ENCODE measurements around the gene SMIM44. TPM values are rescaled to one million over a fixed set of nuclear protein-coding genes. Genes with fewer than 3 reads are reported as not detected.

SMIM44 gene
- total and polyA plus RNA-seq, 3 experiments from 2014 or later = not detected

GRCh38 chr19:3520166-3521103 lies 37.2 kb upstream of the SMIM44 start:
- H3K27me3 ChIP-seq (ENCODE audit: insufficient read depth, low read length, poor library complexity, severe bottlenecking) = no peaks in the 10 kb centered on the region
- Mint-ChIP-seq H3K27ac (peak overlapping the region in 3 of 8 donors; percentile 27 to 78 (median 53)), H3K4me1 (peaks cover 13 to 43% (median 27%) of the 10 kb centered on the region in 3 donors), H3K4me3 (no peak overlapping the region), H3K36me3 (peaks cover 0 to 49% (median 4%) of the 10 kb centered on the region in 3 donors), H3K9me3 (no peaks in the 10 kb centered on the region), H3K27me3 (no peaks in the 10 kb centered on the region)
- no peak overlapping the region for H3K4me3 ChIP-seq (ENCODE audit: low read length)
- H3K27ac ChIP-seq (ENCODE audit: low read depth, low read length) = peak overlapping the region; percentile 18
- H3K4me1 ChIP-seq (ENCODE audit: insufficient read depth, low read length) = peaks cover 19% of the 10 kb centered on the region
- H3K36me3 ChIP-seq (ENCODE audit: insufficient read depth, low read length) = no peaks in the 10 kb centered on the region
- CTCF ChIA-PET = interaction anchor here (0.9 kb wide), 1 partner anchor 102 kb away, joined by 3 read pairs; no protein-coding TSS in a partner anchor
- no peaks in the 10 kb centered on the region for H3K9me3 ChIP-seq (ENCODE audit: low read length)
- no peak for DNase-seq
- POLR2A ChIA-PET = no interaction called here

DNA sequence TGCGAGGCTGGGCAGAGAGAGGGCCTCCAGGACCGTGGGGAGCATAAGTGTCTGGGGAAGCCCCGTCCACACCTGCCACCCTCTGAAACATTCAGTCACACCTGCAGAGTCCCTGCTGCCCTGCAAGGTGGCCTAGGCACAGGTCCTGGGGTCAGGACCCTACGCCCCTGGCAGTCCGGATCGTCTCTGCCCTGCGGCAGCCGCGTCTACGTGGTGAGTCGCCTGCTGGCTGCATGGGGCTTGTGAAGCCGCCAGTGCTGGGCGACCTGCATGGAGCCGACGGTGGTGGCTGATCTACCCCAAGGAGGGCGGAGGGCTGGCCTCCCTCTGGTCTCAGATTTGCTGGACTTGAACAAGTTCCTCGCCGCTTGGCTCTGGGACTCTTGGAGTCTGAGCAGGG lies 35.9 kb upstream of the SMIM44 start:
- no peaks in the 10 kb centered on the region for H3K27me3 ChIP-seq (ENCODE audit: insufficient read depth, low read length, poor library complexity, severe bottlenecking)
- Mint-ChIP-seq H3K4me3 (no peak overlapping the region), H3K27me3 (no peaks in the 10 kb centered on the region)

DNA sequence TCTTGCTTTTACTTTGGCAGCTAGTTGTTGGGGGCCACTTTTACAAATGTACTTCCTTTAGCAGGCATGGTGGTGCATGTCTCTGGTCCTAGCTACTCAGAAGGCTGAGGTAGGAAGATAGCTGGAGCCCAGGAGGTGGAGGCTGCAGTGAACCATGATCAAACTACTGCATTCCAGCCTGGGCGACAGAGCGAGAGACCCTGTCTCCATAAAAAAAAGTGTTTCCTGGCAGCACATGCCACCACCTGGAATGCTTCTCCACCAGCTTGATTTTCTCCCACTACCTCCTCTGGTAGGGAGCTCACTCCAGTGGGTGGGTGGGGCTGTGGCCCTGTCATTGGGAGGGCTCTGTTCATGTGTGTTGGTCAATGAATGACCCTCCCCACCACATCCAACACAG lies 35.4 kb upstream of the SMIM44 start:
- Mint-ChIP-seq H3K9me3 (no peaks in the 10 kb centered on the region), H3K36me3 (peaks cover 0 to 42% (median 4%) of the 10 kb centered on the region in 3 donors), H3K27me3 (no peaks in the 10 kb centered on the region), H3K4me1 (peaks cover 22 to 57% (median 33%) of the 10 kb centered on the region in 3 donors), H3K4me3 (no peak overlapping the region), H3K27ac (peak overlapping the region in 5 of 8 donors; percentile 48 to 75 (median 70))
- Histone ChIP-seq H3K4me3 (ENCODE audit: low read length) (no peak overlapping the region), H3K27ac (ENCODE audit: low read depth, low read length) (no peak overlapping the region), H3K27me3 (ENCODE audit: insufficient read depth, low read length, poor library complexity, severe bottlenecking) (no peaks in the 10 kb centered on the region), H3K36me3 (ENCODE audit: insufficient read depth, low read length) (no peaks in the 10 kb centered on the region), H3K9me3 (ENCODE audit: low read length) (no peaks in the 10 kb centered on the region), H3K4me1 (ENCODE audit: insufficient read depth, low read length) (peaks cover 19% of the 10 kb centered on the region)
- CTCF ChIA-PET = interaction anchor here (1.9 kb wide), 1 partner anchor 18 kb away, joined by 5 read pairs; the partner anchor contains the start of gene DOHH
- POLR2A ChIA-PET = no interaction called here
- no peak for DNase-seq

More for the DNA sequence above, 35.9 kb upstream of the SMIM44 start:
- ChIA-PET CTCF (no interaction called here), POLR2A (no interaction called here)
- Mint-ChIP-seq H3K36me3 (peaks cover 0 to 45% (median 4%) of the 10 kb centered on the region in 3 donors), H3K4me1 (peaks cover 21 to 54% (median 32%) of the 10 kb centered on the region in 3 donors), H3K27ac (peak overlapping the region in 1 of 8 donors; percentile 75), H3K9me3 (no peaks in the 10 kb centered on the region)
- Histone ChIP-seq H3K4me3 (ENCODE audit: low read length) (no peak overlapping the region), H3K9me3 (ENCODE audit: low read length) (no peaks in the 10 kb centered on the region), H3K36me3 (ENCODE audit: insufficient read depth, low read length) (no peaks in the 10 kb centered on the region), H3K4me1 (ENCODE audit: insufficient read depth, low read length) (peaks cover 19% of the 10 kb centered on the region), H3K27ac (ENCODE audit: low read depth, low read length) (no peak overlapping the region)
- no peak for DNase-seq

- Histone ChIP-seq H3K4me3 (ENCODE audit: low read length) (no peak overlapping the region), H3K4me1 (ENCODE audit: insufficient read depth, low read length) (peaks cover 19% of the 10 kb centered on the region), H3K27me3 (ENCODE audit: insufficient read depth, low read length, poor library complexity, severe bottlenecking) (no peaks in the 10 kb centered on the region), H3K27ac (ENCODE audit: low read depth, low read length) (no peak overlapping the region), H3K36me3 (ENCODE audit: insufficient read depth, low read length) (no peaks in the 10 kb centered on the region), H3K9me3 (ENCODE audit: low read length) (no peaks in the 10 kb centered on the region)
- POLR2A ChIA-PET = no interaction called here
- Mint-ChIP-seq H3K36me3 (peaks cover 0 to 39% (median 4%) of the 10 kb centered on the region in 3 donors), H3K27me3 (no peaks in the 10 kb centered on the region), H3K27ac (peak overlapping the region in 5 of 8 donors; percentile 48 to 70 (median 66)), H3K4me1 (peaks cover 23 to 59% (median 33%) of the 10 kb centered on the region in 3 donors), H3K4me3 (no peak overlapping the region), H3K9me3 (no peaks in the 10 kb centered on the region)
- DNase-seq = no peak
- CTCF ChIA-PET = interaction anchor here (1.9 kb wide), 1 partner anchor 18 kb away, joined by 5 read pairs; the partner anchor contains the start of gene DOHH
These were observed 35.0 kb upstream of the SMIM44 start for GRCh38 chr19:3518255-3518654.

DNA sequence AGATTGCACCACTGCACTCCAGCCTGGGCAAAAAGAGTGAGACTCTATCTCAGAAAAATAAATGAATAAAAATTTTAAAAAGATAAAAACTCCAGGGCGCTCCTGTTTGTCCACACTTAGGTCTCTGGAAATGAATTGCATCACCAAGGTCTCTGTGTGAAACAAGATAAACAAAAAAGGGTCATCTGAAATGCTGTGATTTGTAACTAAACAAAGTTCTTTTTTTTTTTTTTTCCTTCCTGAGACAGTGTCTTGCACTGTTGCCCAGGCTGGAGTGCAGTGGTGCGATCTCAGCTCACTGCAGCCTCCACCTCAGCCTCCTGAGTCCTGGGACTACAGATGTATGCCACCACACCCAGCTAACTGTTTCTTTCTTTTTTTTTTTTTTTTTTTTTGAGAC lies 34.4 kb upstream of the SMIM44 start:
- H3K27ac ChIP-seq (ENCODE audit: low read depth, low read length) = no peak overlapping the region
- H3K9me3 Mint-ChIP-seq = no peaks in the 10 kb centered on the region

GRCh38 chr19:3516675-3517207 lies 33.5 kb upstream of the SMIM44 start:
- no peaks in the 10 kb centered on the region for H3K9me3 ChIP-seq (ENCODE audit: low read length)

More for the DNA sequence above, 34.4 kb upstream of the SMIM44 start:
- H3K4me3 Mint-ChIP-seq = no peak overlapping the region
- CTCF ChIA-PET = interaction anchor here (0.7 to 1.9 kb wide), 2 partner anchors 17 to 20 kb away, joined by 3 to 5 read pairs; partner anchors contain the start of gene DOHH
- peaks cover 0 to 36% (median 4%) of the 10 kb centered on the region in 3 donors for H3K36me3 Mint-ChIP-seq
- peak overlapping the region in 1 of 8 donors; percentile 54 for H3K27ac Mint-ChIP-seq
- H3K36me3 ChIP-seq (ENCODE audit: insufficient read depth, low read length) = no peaks in the 10 kb centered on the region
- H3K4me1 Mint-ChIP-seq = peaks cover 24 to 60% (median 33%) of the 10 kb centered on the region in 3 donors
- H3K9me3 ChIP-seq (ENCODE audit: low read length) = no peaks in the 10 kb centered on the region
- peaks cover 19% of the 10 kb centered on the region for H3K4me1 ChIP-seq (ENCODE audit: insufficient read depth, low read length)
- DNase-seq = no peak
- H3K4me3 ChIP-seq (ENCODE audit: low read length) = no peak overlapping the region
- POLR2A ChIA-PET = no interaction called here
- H3K27me3 Mint-ChIP-seq = no peaks in the 10 kb centered on the region
- H3K27me3 ChIP-seq (ENCODE audit: insufficient read depth, low read length, poor library complexity, severe bottlenecking) = no peaks in the 10 kb centered on the region

GRCh38 chr19:3515891-3516422 lies 32.7 kb upstream of the SMIM44 start:
- no peaks in the 10 kb centered on the region for H3K9me3 ChIP-seq (ENCODE audit: low read length)
- peaks cover 0 to 37% (median 2%) of the 10 kb centered on the region in 3 donors for H3K36me3 Mint-ChIP-seq
- peak overlapping the region in 4 of 8 donors; percentile 46 to 87 (median 80) for H3K27ac Mint-ChIP-seq

More at GRCh38 chr19:3516675-3517207, 33.5 kb upstream of the SMIM44 start:
- H3K27ac ChIP-seq (ENCODE audit: low read depth, low read length) = no peak overlapping the region
- H3K36me3 ChIP-seq (ENCODE audit: insufficient read depth, low read length) = no peaks in the 10 kb centered on the region
- Mint-ChIP-seq H3K27me3 (no peaks in the 10 kb centered on the region), H3K9me3 (no peaks in the 10 kb centered on the region), H3K36me3 (peaks cover 0 to 37% (median 4%) of the 10 kb centered on the region in 3 donors), H3K4me3 (peak overlapping the region in 2 of 7 donors; percentile 18 to 41), H3K4me1 (peaks cover 27 to 66% (median 33%) of the 10 kb centered on the region in 3 donors), H3K27ac (peak overlapping the region in 6 of 8 donors; percentile 68 to 88 (median 86))
- H3K4me3 ChIP-seq (ENCODE audit: low read length) = no peak overlapping the region
- POLR2A ChIA-PET = interaction anchor here (0.5 kb wide), 1 partner anchor 37 kb away, joined by 7 read pairs; no protein-coding TSS in a partner anchor
- DNase-seq = peak; percentile 27 to 77 (median 64)
- H3K4me1 ChIP-seq (ENCODE audit: insufficient read depth, low read length) = peaks cover 19% of the 10 kb centered on the region
- no peaks in the 10 kb centered on the region for H3K27me3 ChIP-seq (ENCODE audit: insufficient read depth, low read length, poor library complexity, severe bottlenecking)
- CTCF ChIA-PET = interaction anchor here (1.9 kb wide), 1 partner anchor 16 kb away, joined by 5 read pairs; the partner anchor contains the start of gene DOHH

More at GRCh38 chr19:3515891-3516422, 32.7 kb upstream of the SMIM44 start:
- no peak for DNase-seq
- Mint-ChIP-seq H3K9me3 (no peaks in the 10 kb centered on the region), H3K4me3 (peak overlapping the region in 1 of 7 donors; percentile 2), H3K4me1 (peaks cover 27 to 69% (median 30%) of the 10 kb centered on the region in 3 donors), H3K27me3 (no peaks in the 10 kb centered on the region)
- Histone ChIP-seq H3K36me3 (ENCODE audit: insufficient read depth, low read length) (peaks cover 3% of the 10 kb centered on the region), H3K27ac (ENCODE audit: low read depth, low read length) (no peak overlapping the region), H3K27me3 (ENCODE audit: insufficient read depth, low read length, poor library complexity, severe bottlenecking) (no peaks in the 10 kb centered on the region), H3K4me1 (ENCODE audit: insufficient read depth, low read length) (peaks cover 19% of the 10 kb centered on the region), H3K4me3 (ENCODE audit: low read length) (no peak overlapping the region)
- ChIA-PET CTCF (no interaction called here), POLR2A (interaction anchor here (0.5 kb wide), 1 partner anchor 38 kb away, joined by 7 read pairs; no protein-coding TSS in a partner anchor)
